Subcutaneous preadipocyte (primary cell): Measurements from ENCODE around the gene CEP162. TPM values are rescaled to one million over a fixed set of nuclear protein-coding genes. Genes with fewer than 3 reads are reported as not detected.

Source experiments
- total RNA-seq: library from RNA; depleted of rRNA; stranded (reverse); fragments of >200 nt; gene quantifications from 2 replicates; pipeline ENCODE4 v1.2.3, GENCODE V29; 2012

Gene CEP162, protein sequence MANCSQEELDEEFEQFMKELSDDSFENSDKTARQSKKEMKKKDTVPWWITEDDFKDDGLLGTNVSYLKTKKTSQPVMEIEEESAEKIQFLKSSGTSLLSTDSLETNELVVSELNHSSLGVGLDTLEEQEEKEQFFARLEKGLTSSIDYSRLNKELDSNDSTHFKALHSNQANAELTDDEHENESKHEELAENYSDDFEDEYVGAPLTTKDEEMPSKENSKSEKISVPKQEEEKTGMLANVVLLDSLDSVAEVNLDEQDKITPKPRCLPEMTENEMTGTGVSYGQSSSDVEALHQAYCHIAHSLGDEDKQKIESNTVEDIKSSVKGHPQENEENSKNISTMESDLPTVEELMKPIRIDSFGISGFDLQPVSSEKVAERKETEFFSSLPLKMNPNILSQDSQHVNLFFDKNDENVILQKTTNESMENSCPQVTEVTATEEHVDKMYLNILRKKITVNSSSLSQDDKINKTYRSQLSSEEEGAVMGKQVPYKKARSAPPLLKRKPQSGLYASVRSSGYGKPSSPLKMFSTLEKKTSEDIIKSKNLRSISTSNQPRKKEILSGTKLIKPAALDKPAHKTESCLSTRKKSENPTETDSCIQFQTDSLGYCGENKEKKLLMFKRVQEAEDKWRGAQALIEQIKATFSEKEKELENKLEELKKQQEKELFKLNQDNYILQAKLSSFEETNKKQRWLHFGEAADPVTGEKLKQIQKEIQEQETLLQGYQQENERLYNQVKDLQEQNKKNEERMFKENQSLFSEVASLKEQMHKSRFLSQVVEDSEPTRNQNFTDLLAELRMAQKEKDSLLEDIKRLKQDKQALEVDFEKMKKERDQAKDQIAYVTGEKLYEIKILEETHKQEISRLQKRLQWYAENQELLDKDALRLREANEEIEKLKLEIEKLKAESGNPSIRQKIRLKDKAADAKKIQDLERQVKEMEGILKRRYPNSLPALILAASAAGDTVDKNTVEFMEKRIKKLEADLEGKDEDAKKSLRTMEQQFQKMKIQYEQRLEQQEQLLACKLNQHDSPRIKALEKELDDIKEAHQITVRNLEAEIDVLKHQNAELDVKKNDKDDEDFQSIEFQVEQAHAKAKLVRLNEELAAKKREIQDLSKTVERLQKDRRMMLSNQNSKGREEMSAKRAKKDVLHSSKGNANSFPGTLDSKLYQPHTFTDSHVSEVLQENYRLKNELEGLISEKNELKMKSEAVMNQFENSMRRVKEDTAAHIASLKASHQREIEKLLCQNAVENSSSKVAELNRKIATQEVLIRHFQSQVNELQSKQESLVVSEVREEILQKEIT (N-terminal part only)
- total RNA-seq = 6.8 and 7.3 TPM in 2 replicates

GRCh38 chr6:84227434-84228197 is at the start of gene CEP162:
Gene CEP162 (minus strand): TSS chr6:84227643. CDS start chr6:84226393, 1,250 bp downstream.

Other genes with a start within 250 kb of the CEP162 start
- 1.4 and 2.2 TPM in 2 replicates for gene MRAP2, start 193.9 kb downstream of the CEP162 start, total RNA-seq